RWPE1 (cell line): Measurements from ENCODE around the gene KSR1.
A peak's percentile ranks its signal among the peaks of the same experiment; 100 is the strongest.

Experiments used
- CTCF ChIA-PET: fragments of 350-600 bp; sonication (Branson Sonifier 250); formaldehyde crosslinking; extraction: SDS; loops from one replicate; lab custom pipeline; 2021; lab: Yijun Ruan, JAX
- POLR2A ChIA-PET: fragments of 400-600 bp; formaldehyde crosslinking; extraction: SDS; loops from one replicate; lab custom pipeline; 2020; ENCODE audit warnings: antibody characterized with exemption; ENCODE audit not compliant: low non-redundant PET; lab: Yijun Ruan, JAX
- DNase-seq: peaks from one replicate; pipeline ENCODE4 v3.0.0; 2012; ENCODE audit warnings: low spot score
- H3K27ac ChIP-seq: fragments of 450-650 bp; 2 replicates; pipeline ENCODE4 v1.5.1; 2017
- TF ChIP-seq, protein P1 (sequence below): fragments of 450-650 bp; conservative IDR thresholded peaks from 2 replicates; pipeline ENCODE4 v1.5.1; 2017; ENCODE audit warnings: low read depth, mild to moderate bottlenecking

The KSR1 gene

DNA sequence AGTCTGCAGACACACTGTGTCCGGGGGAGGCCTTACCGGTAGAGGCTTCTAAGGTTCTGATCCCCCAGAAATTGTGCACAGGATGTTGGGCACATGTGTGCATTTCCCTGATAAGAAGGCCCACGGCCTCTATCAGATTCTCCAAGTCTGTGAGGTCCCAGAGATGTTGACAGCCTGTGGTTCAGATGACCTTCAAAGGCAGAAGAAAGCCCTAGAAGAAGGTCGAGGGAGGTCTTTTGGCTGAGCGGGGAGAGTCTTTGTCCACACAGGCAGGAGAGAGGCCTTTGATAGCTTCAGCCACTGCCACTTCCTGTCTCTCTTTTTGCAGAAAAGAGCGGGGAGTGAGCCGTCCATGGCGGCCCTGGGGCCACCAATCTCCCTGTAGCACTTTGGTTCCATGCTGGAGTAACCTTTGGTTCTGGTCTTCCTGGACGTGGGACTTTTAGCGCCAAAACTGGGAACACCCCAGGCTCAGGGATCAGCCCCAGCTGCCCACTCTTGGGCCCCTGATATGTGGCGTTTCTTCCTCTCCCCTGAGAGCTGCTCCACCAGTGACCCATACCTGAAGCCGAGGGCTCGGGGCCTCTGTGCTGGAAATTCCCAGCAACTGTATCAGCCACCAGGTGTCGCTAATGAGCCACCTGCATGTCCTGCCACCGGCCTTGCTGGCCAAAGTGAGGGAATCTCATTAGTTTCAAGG, 146.6 kb downstream of the KSR1 start:
- TF ChIP-seq, protein P1, sequence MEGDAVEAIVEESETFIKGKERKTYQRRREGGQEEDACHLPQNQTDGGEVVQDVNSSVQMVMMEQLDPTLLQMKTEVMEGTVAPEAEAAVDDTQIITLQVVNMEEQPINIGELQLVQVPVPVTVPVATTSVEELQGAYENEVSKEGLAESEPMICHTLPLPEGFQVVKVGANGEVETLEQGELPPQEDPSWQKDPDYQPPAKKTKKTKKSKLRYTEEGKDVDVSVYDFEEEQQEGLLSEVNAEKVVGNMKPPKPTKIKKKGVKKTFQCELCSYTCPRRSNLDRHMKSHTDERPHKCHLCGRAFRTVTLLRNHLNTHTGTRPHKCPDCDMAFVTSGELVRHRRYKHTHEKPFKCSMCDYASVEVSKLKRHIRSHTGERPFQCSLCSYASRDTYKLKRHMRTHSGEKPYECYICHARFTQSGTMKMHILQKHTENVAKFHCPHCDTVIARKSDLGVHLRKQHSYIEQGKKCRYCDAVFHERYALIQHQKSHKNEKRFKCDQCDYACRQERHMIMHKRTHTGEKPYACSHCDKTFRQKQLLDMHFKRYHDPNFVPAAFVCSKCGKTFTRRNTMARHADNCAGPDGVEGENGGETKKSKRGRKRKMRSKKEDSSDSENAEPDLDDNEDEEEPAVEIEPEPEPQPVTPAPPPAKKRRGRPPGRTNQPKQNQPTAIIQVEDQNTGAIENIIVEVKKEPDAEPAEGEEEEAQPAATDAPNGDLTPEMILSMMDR = peak; percentile 92
- peak; percentile 81 for DNase-seq
- ChIA-PET CTCF (interaction anchor here (0.6 to 1.2 kb wide), 13 partner anchors 11 to 356 kb away, joined by 3 to 11 read pairs (median 3); partner anchors contain the start of gene KSR1), POLR2A (no interaction called here)
- no peak overlapping the region for H3K27ac ChIP-seq

DNA sequence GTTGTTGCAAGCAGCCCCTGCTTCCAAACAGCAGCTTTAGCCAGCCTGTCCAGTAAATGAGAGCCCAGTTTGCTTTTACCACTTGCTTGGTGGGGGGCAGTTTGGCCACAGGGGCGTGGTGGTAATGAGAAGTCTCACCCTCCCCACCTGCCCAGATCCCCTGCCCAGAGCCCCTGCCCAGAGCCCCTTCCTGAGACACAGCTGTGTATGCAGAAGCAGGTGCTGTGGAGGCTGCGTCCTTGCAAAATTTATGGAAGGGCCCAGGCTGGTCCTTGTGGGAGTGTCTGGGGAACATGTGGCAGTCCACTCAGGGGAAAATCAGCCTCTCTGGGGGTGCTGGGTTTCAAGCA, 147.1 kb downstream of the KSR1 start:
- ChIA-PET POLR2A (no interaction called here), CTCF (interaction anchor here (0.6 to 1.2 kb wide), 12 partner anchors 11 to 355 kb away, joined by 3 to 11 read pairs (median 4); no protein-coding TSS in a partner anchor)
- TF ChIP-seq, protein P1 = peak; percentile 62

DNA sequence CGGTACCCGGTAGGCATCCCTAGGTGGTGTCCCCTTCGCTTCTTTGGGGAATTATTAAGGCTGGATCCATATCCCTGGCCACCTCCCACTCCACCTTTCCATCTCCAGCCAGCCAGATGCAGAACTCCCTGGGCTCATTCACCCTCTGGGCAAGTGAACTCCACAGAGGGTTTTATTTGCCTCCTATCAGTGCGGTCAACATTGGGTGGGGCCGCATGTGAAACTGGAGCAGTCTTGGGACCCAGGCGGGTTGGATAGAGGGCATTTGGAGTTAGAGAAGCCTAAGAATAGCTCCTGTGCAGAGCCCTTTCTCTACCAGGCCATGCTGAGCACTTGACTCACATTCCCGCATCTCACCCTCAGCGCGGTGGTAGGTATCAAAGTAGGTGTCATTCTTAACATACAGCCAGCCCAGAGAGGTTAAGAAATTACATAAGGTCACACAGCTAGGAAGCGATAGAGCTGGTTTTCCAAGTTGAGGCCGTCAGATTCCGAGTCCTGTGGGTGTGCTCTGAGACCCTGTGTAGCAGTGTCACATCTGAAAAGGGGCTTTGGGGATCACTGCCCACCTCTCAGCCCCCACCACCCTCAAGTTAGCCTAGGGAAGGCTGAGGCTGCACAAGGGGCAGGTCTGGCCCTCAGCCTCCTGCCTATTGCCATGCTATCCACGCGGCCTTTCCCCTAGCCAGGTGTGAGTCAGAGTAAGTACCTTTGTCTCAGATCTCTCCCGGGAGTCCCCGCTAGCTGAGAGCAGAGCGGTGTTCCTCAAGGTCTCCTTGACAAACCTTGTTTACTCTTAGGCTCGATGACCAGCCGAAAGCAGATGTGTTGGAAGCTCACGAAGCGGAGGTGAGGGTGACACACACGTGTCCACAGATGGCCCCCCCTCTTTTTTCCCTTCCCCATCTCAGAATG, 147.9 kb downstream of the KSR1 start:
- H3K27ac ChIP-seq = no peak overlapping the region
- ChIA-PET CTCF (interaction anchor here (0.6 to 1.2 kb wide), 9 partner anchors 61 to 354 kb away, joined by 3 to 11 read pairs (median 3); no protein-coding TSS in a partner anchor), POLR2A (no interaction called here)
- TF ChIP-seq, protein P1 = no peak
- no peak for DNase-seq

More for the DNA sequence above, 147.1 kb downstream of the KSR1 start:
- DNase-seq = no peak
- no peak overlapping the region for H3K27ac ChIP-seq

DNA sequence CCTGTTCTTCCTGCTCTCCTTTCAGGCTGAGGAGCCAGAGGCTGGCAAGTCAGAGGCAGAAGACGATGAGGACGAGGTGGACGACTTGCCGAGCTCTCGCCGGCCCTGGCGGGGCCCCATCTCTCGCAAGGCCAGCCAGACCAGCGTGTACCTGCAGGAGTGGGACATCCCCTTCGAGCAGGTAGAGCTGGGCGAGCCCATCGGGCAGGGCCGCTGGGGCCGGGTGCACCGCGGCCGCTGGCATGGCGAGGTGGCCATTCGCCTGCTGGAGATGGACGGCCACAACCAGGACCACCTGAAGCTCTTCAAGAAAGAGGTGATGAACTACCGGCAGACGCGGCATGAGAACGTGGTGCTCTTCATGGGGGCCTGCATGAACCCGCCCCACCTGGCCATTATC, 149.2 kb downstream of the KSR1 start:
- H3K27ac ChIP-seq = no peak overlapping the region
- CTCF ChIA-PET = interaction anchor here (0.6 to 1.2 kb wide), 3 partner anchors 77 to 151 kb away, joined by 3 to 4 read pairs (median 3); no protein-coding TSS in a partner anchor
- POLR2A ChIA-PET = no interaction called here
- TF ChIP-seq, protein P1 = no peak
- DNase-seq = no peak

DNA sequence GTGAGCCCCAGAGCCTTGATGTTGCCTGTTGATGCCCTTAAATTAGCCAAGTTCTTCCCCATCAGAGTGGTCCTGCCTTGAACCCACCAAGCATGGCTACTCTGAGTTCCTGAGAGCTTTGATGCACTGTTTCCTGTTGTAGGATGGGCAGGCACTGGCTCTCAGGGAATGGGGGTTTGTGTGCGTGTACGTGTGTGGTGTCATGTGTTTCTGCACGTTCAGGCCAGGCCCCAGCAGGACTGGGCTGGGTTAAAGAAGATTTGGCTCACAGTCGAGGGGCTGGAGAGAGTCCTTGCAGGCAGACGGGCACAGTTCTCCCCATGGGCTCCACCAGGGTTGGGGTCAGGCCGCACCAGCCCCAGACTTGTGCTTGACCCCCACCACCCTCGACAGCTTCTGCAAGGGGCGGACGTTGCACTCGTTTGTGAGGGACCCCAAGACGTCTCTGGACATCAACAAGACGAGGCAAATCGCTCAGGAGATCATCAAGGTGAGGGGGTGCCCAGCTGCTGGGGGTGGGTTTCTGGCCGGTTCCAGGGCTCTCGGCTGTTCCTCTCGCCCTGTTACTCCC, 151.4 kb downstream of the KSR1 start:
- TF ChIP-seq, protein P1 = no peak
- H3K27ac ChIP-seq = no peak overlapping the region
- DNase-seq = no peak
- CTCF ChIA-PET = interaction anchor here (1.0 to 1.4 kb wide), 3 partner anchors 43 to 148 kb away, joined by 3 to 4 read pairs (median 4); no protein-coding TSS in a partner anchor
- POLR2A ChIA-PET = no interaction called here
